Measurements from ENCODE around the gene LSAMP. TPM values are rescaled to one million over a fixed set of nuclear protein-coding genes. Genes with fewer than 3 reads are reported as not detected.

The LSAMP gene
- total and polyA plus RNA-seq, 2 of the 13 experiments (the other 11 are each of a cell fraction or from before 2014, with no cell fraction given) = not detected

DNA sequence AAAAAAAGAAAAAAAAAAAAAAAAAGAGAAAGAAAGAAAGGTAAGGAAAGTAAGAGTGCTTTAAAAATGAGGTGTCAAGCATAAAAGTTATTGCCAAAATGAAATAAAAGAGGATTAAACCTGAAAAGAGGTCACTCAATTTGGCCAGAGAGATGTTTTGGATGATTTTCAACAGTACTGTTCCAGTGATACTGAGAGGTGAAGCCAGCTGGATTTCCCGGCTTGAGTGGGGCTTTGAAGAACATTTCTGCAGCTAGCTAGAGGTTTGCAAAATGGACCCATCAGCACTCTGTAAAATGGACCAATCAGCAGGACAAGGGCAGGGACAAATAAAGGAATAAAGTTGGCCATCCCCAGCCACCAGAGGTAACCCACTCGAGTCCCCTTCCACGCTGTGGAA is 128.5 kb downstream of the LSAMP start (continued):
- TF ChIP-seq TBL1XR1 (IDR thresholded peaks at IDR 0.05; ENCODE audit: borderline replicate concordance, low read length, partially characterized antibody) = no peak
- TF ChIP-seq, protein P1, sequence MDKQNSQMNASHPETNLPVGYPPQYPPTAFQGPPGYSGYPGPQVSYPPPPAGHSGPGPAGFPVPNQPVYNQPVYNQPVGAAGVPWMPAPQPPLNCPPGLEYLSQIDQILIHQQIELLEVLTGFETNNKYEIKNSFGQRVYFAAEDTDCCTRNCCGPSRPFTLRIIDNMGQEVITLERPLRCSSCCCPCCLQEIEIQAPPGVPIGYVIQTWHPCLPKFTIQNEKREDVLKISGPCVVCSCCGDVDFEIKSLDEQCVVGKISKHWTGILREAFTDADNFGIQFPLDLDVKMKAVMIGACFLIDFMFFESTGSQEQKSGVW (CRISPR knock-in tag; IDR thresholded peaks at IDR 0.05; ENCODE audit: borderline replicate concordance) = no peak
- TF ChIP-seq ZNF672 (CRISPR knock-in tag; IDR thresholded peaks at IDR 0.05) = no peak
- TF ChIP-seq ZSCAN25 (CRISPR knock-in tag; IDR thresholded peaks at IDR 0.05) = no peak
- no peak for TF ChIP-seq HNF4G (IDR thresholded peaks at IDR 0.05; ENCODE audit: borderline replicate concordance, low read depth, low read length)
- TF ChIP-seq HNF4G (CRISPR knock-in tag; IDR thresholded peaks at IDR 0.05; ENCODE audit: borderline replicate concordance, low read depth) = no peak

DNA sequence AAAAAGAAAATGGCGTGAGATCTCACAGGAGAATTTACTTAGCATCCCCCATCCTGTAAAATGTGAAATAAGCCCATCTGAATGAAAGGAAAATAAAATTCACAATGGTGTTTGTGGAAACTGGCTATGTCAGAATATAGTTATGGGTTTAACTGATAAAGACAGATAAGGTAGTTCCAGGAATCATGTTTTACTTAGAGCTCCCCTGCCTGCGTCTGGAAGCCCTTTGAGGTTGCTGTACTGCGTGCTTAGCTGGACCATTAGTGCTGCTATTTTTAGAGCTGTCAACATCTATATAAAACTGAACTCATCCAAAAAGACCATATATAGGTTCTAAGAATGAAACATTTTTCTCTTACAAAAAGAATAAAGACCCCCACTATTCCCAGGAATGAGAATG is 130.8 kb downstream of the LSAMP start:
- no peak for ATAC-seq

More for the DNA sequence above, 130.8 kb downstream of the LSAMP start:
- no TSS peak for BruUV-seq (replicated peaks)
- TF ChIP-seq, protein P2, sequence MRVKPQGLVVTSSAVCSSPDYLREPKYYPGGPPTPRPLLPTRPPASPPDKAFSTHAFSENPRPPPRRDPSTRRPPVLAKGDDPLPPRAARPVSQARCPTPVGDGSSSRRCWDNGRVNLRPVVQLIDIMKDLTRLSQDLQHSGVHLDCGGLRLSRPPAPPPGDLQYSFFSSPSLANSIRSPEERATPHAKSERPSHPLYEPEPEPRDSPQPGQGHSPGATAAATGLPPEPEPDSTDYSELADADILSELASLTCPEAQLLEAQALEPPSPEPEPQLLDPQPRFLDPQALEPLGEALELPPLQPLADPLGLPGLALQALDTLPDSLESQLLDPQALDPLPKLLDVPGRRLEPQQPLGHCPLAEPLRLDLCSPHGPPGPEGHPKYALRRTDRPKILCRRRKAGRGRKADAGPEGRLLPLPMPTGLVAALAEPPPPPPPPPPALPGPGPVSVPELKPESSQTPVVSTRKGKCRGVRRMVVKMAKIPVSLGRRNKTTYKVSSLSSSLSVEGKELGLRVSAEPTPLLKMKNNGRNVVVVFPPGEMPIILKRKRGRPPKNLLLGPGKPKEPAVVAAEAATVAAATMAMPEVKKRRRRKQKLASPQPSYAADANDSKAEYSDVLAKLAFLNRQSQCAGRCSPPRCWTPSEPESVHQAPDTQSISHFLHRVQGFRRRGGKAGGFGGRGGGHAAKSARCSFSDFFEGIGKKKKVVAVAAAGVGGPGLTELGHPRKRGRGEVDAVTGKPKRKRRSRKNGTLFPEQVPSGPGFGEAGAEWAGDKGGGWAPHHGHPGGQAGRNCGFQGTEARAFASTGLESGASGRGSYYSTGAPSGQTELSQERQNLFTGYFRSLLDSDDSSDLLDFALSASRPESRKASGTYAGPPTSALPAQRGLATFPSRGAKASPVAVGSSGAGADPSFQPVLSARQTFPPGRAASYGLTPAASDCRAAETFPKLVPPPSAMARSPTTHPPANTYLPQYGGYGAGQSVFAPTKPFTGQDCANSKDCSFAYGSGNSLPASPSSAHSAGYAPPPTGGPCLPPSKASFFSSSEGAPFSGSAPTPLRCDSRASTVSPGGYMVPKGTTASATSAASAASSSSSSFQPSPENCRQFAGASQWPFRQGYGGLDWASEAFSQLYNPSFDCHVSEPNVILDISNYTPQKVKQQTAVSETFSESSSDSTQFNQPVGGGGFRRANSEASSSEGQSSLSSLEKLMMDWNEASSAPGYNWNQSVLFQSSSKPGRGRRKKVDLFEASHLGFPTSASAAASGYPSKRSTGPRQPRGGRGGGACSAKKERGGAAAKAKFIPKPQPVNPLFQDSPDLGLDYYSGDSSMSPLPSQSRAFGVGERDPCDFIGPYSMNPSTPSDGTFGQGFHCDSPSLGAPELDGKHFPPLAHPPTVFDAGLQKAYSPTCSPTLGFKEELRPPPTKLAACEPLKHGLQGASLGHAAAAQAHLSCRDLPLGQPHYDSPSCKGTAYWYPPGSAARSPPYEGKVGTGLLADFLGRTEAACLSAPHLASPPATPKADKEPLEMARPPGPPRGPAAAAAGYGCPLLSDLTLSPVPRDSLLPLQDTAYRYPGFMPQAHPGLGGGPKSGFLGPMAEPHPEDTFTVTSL (CRISPR knock-in tag; IDR thresholded peaks at IDR 0.05; ENCODE audit: borderline replicate concordance) = no peak
- TF ChIP-seq MED1 (CRISPR knock-in tag; IDR thresholded peaks at IDR 0.05) = no peak
- WGBS (ENCODE audit: low lambda C conversion rate) = 15% methylated on average over 3 of the region's 3 CpGs
- no peaks in the 10 kb centered on the region for H3K4me1 ChIP-seq (ENCODE audit: insufficient read depth, low read length)
- H3K4me2 ChIP-seq (ENCODE audit: low read depth, low read length) = no peak overlapping the region
- no peak overlapping the region for H2AFZ ChIP-seq (ENCODE audit: low read length)
- DNase-seq (ENCODE audit: low spot score) (no peak), FAIRE-seq (no peak)
- no peaks in the 10 kb centered on the region for H4K20me1 ChIP-seq (ENCODE audit: insufficient read depth, low read length)
- ChIA-PET CTCF (ENCODE audit: low intra/inter-chr PET ratio, low total read pairs) (no interaction called here), POLR2A (no interaction called here)
- no peak overlapping the region for H3K9ac ChIP-seq (ENCODE audit: insufficient read depth, low read depth, low read length)
- H3K4me3 ChIP-seq (replicated peaks in 1 of 3; ENCODE audit: insufficient read depth in 1 of 3, low read depth in 2 of 3, low read length in 3 of 3) = no peak overlapping the region
- in situ Hi-C loops (cut with HindIII; ENCODE audit: extremely low pct_ligation_motif_present, low pct_unique_long_range_greater_than_20kb) (no loop called here), intact Hi-C loops (cut with micrococcal nuclease; ENCODE audit: unreplicated experiment) (no loop called here)
- no peaks in the 10 kb centered on the region for H3K79me2 ChIP-seq (ENCODE audit: insufficient read depth, low read length)
- H3K27ac ChIP-seq (ENCODE audit: extremely low read length, insufficient read depth, low read length) = no peak overlapping the region
- H3K27me3 ChIP-seq (ENCODE audit: control insufficient read depth in 1 of 2, insufficient read depth in 2 of 2, low read length in 2 of 2) = no peaks in the 10 kb centered on the region
- H3K9me3 ChIP-seq (ENCODE audit: low read length) = no peaks in the 10 kb centered on the region
- H3K36me3 ChIP-seq (replicated peaks in 1 of 2; ENCODE audit: control insufficient read depth in 1 of 2, insufficient read depth in 2 of 2, low read length in 2 of 2) = no peaks in the 10 kb centered on the region

All from HepG2 (cell line).